ENCODE data around the gene TRIP13. TPM values are rescaled to one million over a fixed set of nuclear protein-coding genes. Genes with fewer than 3 reads are reported as not detected.

The TRIP13 gene
- total RNA-seq, 1 donor from 2014 or later = 18.2 TPM

DNA sequence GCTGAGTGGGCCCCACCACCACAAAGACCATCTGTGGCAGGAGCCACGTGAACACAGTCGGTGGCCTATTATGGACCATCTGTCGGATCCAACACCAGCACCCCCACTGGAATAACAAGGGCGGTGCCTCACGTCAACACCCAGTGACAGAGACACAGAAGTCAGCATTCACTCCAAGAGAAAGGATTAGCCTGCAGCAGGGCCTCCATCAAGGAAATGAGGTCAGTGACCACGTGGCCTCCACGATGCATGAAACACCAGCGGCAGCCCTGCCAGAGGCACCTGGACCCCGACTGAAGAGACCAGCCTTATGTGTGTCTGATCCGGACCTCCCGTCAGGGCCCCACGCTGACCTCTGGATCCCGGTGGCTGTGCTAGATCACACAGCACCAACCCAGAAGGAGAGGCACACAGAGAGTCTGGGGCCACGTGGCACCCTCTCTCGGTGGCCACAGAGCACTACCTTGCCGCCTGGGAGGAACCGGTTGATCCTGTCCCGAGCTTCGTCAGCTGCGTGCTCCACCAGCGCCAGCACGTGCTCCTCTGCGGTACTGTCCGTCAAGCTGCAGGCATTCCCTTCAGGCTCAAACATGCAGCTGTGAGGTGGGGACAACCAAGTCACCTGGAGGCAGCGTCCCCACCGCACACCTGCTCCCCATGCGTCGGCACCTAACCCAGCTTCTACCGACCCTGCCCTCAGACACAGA, 9.1 kb upstream of the TRIP13 start:
- H3K4me3 Mint-ChIP-seq = no peak overlapping the region
- H3K9me3 Mint-ChIP-seq = no peaks in the 10 kb centered on the region
- peaks cover 25% of the 10 kb centered on the region for H3K36me3 Mint-ChIP-seq
- TF ChIP-seq, protein P1, sequence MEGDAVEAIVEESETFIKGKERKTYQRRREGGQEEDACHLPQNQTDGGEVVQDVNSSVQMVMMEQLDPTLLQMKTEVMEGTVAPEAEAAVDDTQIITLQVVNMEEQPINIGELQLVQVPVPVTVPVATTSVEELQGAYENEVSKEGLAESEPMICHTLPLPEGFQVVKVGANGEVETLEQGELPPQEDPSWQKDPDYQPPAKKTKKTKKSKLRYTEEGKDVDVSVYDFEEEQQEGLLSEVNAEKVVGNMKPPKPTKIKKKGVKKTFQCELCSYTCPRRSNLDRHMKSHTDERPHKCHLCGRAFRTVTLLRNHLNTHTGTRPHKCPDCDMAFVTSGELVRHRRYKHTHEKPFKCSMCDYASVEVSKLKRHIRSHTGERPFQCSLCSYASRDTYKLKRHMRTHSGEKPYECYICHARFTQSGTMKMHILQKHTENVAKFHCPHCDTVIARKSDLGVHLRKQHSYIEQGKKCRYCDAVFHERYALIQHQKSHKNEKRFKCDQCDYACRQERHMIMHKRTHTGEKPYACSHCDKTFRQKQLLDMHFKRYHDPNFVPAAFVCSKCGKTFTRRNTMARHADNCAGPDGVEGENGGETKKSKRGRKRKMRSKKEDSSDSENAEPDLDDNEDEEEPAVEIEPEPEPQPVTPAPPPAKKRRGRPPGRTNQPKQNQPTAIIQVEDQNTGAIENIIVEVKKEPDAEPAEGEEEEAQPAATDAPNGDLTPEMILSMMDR (conservative IDR thresholded peaks at IDR 0.05) = no peak
- no peak overlapping the region for H3K27ac Mint-ChIP-seq
- no peaks in the 10 kb centered on the region for H3K27me3 Mint-ChIP-seq
- DNase-seq (ENCODE audit: extremely low spot score, unreplicated experiment) = no peak
- no peaks in the 10 kb centered on the region for H3K4me1 Mint-ChIP-seq (ENCODE audit: unreplicated experiment)

DNA sequence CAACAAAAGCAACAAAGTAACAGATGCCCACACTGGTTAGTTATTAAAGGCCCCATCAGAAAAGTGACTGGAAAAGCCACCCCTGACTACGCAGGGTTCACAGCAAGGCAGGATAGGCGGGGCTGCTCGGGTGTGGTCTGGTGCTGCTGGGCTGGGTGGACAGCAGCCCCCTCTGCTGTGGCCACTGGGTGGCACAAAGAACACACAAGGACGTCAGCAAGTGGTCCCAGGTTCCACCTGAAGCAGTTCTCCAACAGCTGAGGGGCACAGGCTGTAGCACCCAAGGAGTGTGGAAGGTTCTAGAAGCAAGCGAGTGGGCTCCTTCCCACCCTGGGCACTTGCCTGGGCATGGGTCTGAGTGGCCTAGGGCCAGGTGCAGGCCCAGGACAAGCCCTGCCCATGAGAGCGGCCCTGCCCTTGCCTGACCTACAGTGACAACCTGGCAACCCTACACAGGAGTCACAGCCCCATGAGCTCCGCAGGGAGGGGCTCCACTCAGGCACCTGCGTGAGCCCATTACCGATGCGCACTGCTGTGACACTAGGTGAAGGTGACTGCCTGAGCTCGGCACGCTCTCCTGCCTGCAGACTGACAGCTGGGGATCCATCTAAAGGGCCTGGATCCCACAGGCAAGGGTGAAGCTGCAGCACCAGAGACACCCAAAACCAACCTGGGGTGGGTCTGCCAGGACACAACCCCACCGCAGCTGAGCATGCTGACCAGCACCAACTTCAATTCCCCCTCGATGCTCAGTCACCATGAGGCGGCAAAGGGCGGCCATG, 8.1 kb upstream of the TRIP13 start:
- no peaks in the 10 kb centered on the region for H3K9me3 Mint-ChIP-seq
- no peaks in the 10 kb centered on the region for H3K27me3 Mint-ChIP-seq
- TF ChIP-seq, protein P1 (conservative IDR thresholded peaks at IDR 0.05) = no peak
- H3K27ac Mint-ChIP-seq = no peak overlapping the region
- peaks cover 25% of the 10 kb centered on the region for H3K36me3 Mint-ChIP-seq
- no peak overlapping the region for H3K4me3 Mint-ChIP-seq
- no peak for DNase-seq (ENCODE audit: extremely low spot score, unreplicated experiment)
- H3K4me1 Mint-ChIP-seq (ENCODE audit: unreplicated experiment) = no peaks in the 10 kb centered on the region

DNA sequence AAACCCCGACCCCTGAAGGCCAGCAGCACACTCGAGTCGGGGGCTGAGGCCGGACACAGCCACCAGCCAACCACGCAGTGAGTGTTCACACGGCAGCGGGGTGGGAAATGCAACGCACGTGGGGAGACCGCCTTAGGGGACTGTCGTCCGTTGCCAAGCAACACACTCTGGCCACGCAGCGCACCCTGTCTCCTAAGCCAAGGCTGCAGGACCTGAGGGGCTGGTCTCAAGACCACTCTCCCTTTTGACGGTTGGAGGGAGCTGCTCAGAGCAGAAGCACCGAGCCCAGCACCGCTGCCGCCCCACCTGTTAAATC, 7.6 kb upstream of the TRIP13 start:
- Mint-ChIP-seq H3K27ac (no peak overlapping the region), H3K9me3 (no peaks in the 10 kb centered on the region), H3K36me3 (peaks cover 25% of the 10 kb centered on the region)

DNA sequence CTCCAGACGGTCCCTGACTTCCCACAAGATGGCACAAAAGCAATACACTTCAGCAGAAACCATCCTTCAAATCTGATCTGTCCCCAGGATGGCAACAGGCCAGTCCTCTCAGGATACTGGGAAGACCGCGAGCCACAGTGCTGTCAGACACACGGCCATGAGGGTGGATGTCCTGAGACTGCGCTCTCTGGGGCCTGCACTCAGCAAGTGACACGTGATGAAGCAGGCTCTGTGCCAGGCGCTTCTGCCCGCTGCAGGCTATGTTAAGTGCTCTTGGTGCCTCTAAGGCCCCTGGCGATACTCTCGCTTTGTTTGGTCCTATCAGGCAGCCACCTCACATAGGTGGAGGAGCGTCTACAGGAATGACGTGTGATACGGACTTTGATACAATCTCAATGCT, 7.2 kb upstream of the TRIP13 start:
- H3K36me3 Mint-ChIP-seq = peaks cover 25% of the 10 kb centered on the region
- no peak for DNase-seq (ENCODE audit: extremely low spot score, unreplicated experiment)
- H3K4me3 Mint-ChIP-seq = no peak overlapping the region
- H3K27ac Mint-ChIP-seq = no peak overlapping the region
- H3K27me3 Mint-ChIP-seq = no peaks in the 10 kb centered on the region
- TF ChIP-seq, protein P1 (conservative IDR thresholded peaks at IDR 0.05) = no peak
- H3K9me3 Mint-ChIP-seq = no peaks in the 10 kb centered on the region
- no peaks in the 10 kb centered on the region for H3K4me1 Mint-ChIP-seq (ENCODE audit: unreplicated experiment)

More for the DNA sequence above, 7.6 kb upstream of the TRIP13 start:
- H3K27me3 Mint-ChIP-seq = no peaks in the 10 kb centered on the region
- no peaks in the 10 kb centered on the region for H3K4me1 Mint-ChIP-seq (ENCODE audit: unreplicated experiment)
- no peak overlapping the region for H3K4me3 Mint-ChIP-seq
- TF ChIP-seq, protein P1 (conservative IDR thresholded peaks at IDR 0.05) = no peak
- DNase-seq (ENCODE audit: extremely low spot score, unreplicated experiment) = no peak

DNA sequence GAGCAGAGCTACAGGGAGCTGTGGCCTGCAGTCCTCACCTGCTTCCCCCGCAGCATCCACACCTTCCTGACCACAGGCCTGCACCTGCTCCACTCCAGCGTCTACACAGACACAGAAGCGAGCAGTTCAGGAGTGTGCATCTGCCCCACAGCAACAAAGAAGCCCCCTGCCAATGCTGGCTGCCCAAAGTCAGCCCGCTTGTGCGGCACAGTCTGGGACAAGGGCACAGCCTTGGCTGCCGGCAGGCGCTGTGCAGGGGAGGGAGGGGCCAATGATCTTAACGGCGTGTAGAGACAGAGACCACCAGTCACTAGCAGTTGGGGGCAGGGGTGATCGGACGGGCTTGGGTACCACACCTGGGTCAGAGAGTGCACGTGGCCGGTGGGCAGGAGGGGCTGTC, 6.6 kb upstream of the TRIP13 start:
- TF ChIP-seq, protein P1 (conservative IDR thresholded peaks at IDR 0.05) = no peak
- Mint-ChIP-seq H3K9me3 (no peaks in the 10 kb centered on the region), H3K27ac (no peak overlapping the region), H3K27me3 (no peaks in the 10 kb centered on the region), H3K4me1 (ENCODE audit: unreplicated experiment) (no peaks in the 10 kb centered on the region), H3K36me3 (peaks cover 25% of the 10 kb centered on the region), H3K4me3 (no peak overlapping the region)
- DNase-seq (ENCODE audit: extremely low spot score, unreplicated experiment) = no peak
